SK-N-SH treated with all-trans-retinoic acid at 6 μM for 48 hours (cell line): ENCODE results near the gene MYOM1.

Source experiments
- ATAC-seq: fragments of 200-7000 bp; cut with Tn5 transposase; 3 replicates; pipeline ENCODE4 v1.9.1; 2020; ENCODE audit warnings: mild to moderate bottlenecking, moderate library complexity
- ARNTL ChIP-seq: fragments of 450-650 bp; formaldehyde crosslinking; IDR thresholded peaks from 2 replicates; pipeline ENCODE4 v1.5.0; 2020; ENCODE audit warnings: low read depth, mild to moderate bottlenecking, moderate library complexity, borderline replicate concordance
- CSDC2 ChIP-seq: fragments of 250-450 bp; sonication (Bioruptor Pico); IDR thresholded peaks from 2 replicates; pipeline ENCODE4 v1.5.0; 2020; ENCODE audit warnings: mild to moderate bottlenecking, moderate library complexity
- ESRRG ChIP-seq: fragments of 250-450 bp; sonication (Bioruptor Pico); IDR thresholded peaks from 2 replicates; pipeline ENCODE4 v1.6.1; 2021; ENCODE audit warnings: mild to moderate bottlenecking
- GLIS3 ChIP-seq: fragments of 250-450 bp; sonication (Bioruptor Pico); IDR thresholded peaks from 2 replicates; pipeline ENCODE4 v1.5.0; 2020; ENCODE audit warnings: mild to moderate bottlenecking, moderate library complexity
- ISL1 ChIP-seq: fragments of 250-450 bp; sonication (Bioruptor Pico); IDR thresholded peaks from 2 replicates; pipeline ENCODE4 v2.1.2; 2022; ENCODE audit warnings: mild to moderate bottlenecking, moderate library complexity
- OSR1 ChIP-seq: fragments of 250-450 bp; sonication (Bioruptor Pico); IDR thresholded peaks from 2 replicates; pipeline ENCODE4 v1.8.0; 2022; ENCODE audit warnings: moderate library complexity, mild to moderate bottlenecking, inconsistent platforms
- PPARA ChIP-seq: fragments of 250-450 bp; sonication (Bioruptor Pico); IDR thresholded peaks from 2 replicates; pipeline ENCODE4 v1.5.0; 2020; ENCODE audit warnings: mild to moderate bottlenecking, borderline replicate concordance
- SNAI2 ChIP-seq: fragments of 250-450 bp; sonication (Bioruptor Pico); IDR thresholded peaks from 2 replicates; pipeline ENCODE4 v1.5.0; 2020; ENCODE audit warnings: mild to moderate bottlenecking, moderate library complexity
- TCF4 ChIP-seq: fragments of 250-450 bp; sonication (Bioruptor Pico); IDR thresholded peaks from 2 replicates; pipeline ENCODE4 v1.8.0; 2021; ENCODE audit warnings: mild to moderate bottlenecking, moderate library complexity, borderline replicate concordance
- TOX ChIP-seq: fragments of 250-450 bp; sonication (Bioruptor Pico); IDR thresholded peaks from 2 replicates; pipeline ENCODE4 v1.8.0; 2021; ENCODE audit warnings: mild to moderate bottlenecking, moderate library complexity, borderline replicate concordance
- ZC3H10 ChIP-seq: fragments of 250-450 bp; sonication (Bioruptor Pico); IDR thresholded peaks from 2 replicates; pipeline ENCODE4 v1.5.1; 2021; ENCODE audit warnings: mild to moderate bottlenecking, moderate library complexity
- ZFP30 ChIP-seq: fragments of 450-650 bp; formaldehyde crosslinking; IDR thresholded peaks from 2 replicates; pipeline ENCODE4 v1.5.0; 2022; ENCODE audit warnings: mild to moderate bottlenecking, moderate library complexity
- ZNF565 ChIP-seq: fragments of 450-650 bp; formaldehyde crosslinking; conservative IDR thresholded peaks from 2 replicates; pipeline ENCODE4 v1.5.0; 2020; ENCODE audit warnings: low read depth, mild to moderate bottlenecking, moderate library complexity
- ZNF70 ChIP-seq: fragments of 450-650 bp; formaldehyde crosslinking; IDR thresholded peaks from 2 replicates; pipeline ENCODE4 v1.5.0; 2020; ENCODE audit warnings: mild to moderate bottlenecking, moderate library complexity
- ZNF8 ChIP-seq: fragments of 450-650 bp; formaldehyde crosslinking; IDR thresholded peaks from 2 replicates; pipeline ENCODE4 v1.5.0; 2020; ENCODE audit warnings: mild to moderate bottlenecking, moderate library complexity
- TF ChIP-seq, protein P1 (sequence below): fragments of 250-450 bp; sonication (Bioruptor Pico); IDR thresholded peaks from 2 replicates; pipeline ENCODE4 v1.8.0; 2020; ENCODE audit warnings: mild to moderate bottlenecking, moderate library complexity, borderline replicate concordance
- TF ChIP-seq, protein P2 (sequence below): fragments of 250-450 bp; sonication (Bioruptor Pico); IDR thresholded peaks from 2 replicates; pipeline ENCODE4 v1.5.1; 2021; ENCODE audit warnings: mild to moderate bottlenecking, moderate library complexity
- TF ChIP-seq, protein P3 (sequence below): fragments of 250-450 bp; sonication (Bioruptor Pico); IDR thresholded peaks from 2 replicates; pipeline ENCODE4 v1.5.0; 2020; ENCODE audit warnings: mild to moderate bottlenecking, moderate library complexity
- TF ChIP-seq, protein P4 (sequence below): fragments of 250-450 bp; sonication (Bioruptor Pico); IDR thresholded peaks from 2 replicates; pipeline ENCODE4 v1.5.1; 2020; ENCODE audit warnings: low read depth, mild to moderate bottlenecking, moderate library complexity

The MYOM1 gene

DNA sequence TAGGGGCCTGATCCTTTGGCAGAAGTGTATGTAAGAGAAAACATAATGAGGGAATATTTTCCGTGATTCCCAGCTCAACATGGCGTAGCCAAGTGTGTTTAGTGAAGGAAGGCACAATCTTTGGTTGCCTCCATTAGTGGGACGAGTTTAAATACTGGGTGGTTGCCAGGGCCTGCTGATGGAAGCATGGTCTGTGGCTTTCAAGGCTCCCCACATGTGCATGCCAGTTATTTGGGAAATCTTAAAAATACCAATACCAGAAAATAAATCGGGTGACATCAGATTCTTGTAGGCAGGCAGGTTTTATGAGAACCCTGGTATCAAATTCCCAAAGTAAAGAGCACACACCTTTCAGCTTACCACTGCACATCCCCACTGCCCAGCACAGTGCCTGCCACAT lies 35.0 kb upstream of the MYOM1 start:
- TF ChIP-seq, protein P1, sequence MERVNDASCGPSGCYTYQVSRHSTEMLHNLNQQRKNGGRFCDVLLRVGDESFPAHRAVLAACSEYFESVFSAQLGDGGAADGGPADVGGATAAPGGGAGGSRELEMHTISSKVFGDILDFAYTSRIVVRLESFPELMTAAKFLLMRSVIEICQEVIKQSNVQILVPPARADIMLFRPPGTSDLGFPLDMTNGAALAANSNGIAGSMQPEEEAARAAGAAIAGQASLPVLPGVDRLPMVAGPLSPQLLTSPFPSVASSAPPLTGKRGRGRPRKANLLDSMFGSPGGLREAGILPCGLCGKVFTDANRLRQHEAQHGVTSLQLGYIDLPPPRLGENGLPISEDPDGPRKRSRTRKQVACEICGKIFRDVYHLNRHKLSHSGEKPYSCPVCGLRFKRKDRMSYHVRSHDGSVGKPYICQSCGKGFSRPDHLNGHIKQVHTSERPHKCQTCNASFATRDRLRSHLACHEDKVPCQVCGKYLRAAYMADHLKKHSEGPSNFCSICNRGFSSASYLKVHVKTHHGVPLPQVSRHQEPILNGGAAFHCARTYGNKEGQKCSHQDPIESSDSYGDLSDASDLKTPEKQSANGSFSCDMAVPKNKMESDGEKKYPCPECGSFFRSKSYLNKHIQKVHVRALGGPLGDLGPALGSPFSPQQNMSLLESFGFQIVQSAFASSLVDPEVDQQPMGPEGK (CRISPR knock-in tag): no peak
- TF ChIP-seq ZNF70 (CRISPR knock-in tag) (no peak), ZNF8 (CRISPR knock-in tag) (no peak)
- no peak for ATAC-seq

DNA sequence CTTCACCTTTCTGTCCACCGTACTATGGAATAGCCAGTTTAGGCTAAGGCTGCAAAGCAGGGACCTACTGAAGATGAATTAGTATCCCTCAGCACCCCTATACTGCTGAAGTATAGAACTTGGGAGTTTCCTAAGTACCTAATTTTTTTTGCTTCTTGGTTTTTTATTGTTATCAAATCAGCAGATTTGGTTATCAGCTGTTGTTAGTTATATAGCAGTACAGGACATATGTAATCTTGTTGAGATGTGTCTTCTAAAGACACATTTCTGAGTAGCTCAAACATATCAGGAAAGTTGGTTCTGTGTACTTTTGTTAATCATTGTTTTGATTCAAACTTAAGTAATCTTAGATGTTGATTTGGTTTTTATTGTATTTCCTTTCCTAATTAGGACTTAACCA lies 33.1 kb upstream of the MYOM1 start:
- no peak for ATAC-seq
- TF ChIP-seq OSR1 (CRISPR knock-in tag) (no peak), PPARA (CRISPR knock-in tag) (no peak), ZNF8 (CRISPR knock-in tag) (no peak), GLIS3 (CRISPR knock-in tag) (no peak), ZFP30 (no peak)
- TF ChIP-seq, protein P2, sequence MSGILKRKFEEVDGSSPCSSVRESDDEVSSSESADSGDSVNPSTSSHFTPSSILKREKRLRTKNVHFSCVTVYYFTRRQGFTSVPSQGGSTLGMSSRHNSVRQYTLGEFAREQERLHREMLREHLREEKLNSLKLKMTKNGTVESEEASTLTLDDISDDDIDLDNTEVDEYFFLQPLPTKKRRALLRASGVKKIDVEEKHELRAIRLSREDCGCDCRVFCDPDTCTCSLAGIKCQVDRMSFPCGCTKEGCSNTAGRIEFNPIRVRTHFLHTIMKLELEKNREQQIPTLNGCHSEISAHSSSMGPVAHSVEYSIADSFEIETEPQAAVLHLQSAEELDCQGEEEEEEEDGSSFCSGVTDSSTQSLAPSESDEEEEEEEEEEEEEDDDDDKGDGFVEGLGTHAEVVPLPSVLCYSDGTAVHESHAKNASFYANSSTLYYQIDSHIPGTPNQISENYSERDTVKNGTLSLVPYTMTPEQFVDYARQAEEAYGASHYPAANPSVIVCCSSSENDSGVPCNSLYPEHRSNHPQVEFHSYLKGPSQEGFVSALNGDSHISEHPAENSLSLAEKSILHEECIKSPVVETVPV (CRISPR knock-in tag): no peak

DNA sequence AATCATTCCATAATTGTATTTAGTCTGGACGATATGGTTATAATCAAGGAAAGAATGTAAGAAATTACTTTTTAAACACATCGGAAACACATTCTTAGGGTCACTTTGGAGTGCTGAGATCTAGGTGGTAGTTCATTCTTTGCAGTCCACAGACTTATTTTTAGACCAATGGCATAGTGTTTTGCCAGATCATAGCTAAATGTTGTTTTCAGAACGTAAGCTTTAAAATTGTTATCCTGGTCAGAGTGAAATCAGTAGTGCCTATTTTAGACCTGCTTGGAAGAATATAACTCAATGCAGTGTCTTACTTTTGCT lies 32.2 kb upstream of the MYOM1 start:
- peak; percentile 2; the same call in 2 of the 3 replicates for ATAC-seq
- no peak for TF ChIP-seq TOX (CRISPR knock-in tag)
- no peak for TF ChIP-seq TCF4 (CRISPR knock-in tag)
- TF ChIP-seq, protein P3, sequence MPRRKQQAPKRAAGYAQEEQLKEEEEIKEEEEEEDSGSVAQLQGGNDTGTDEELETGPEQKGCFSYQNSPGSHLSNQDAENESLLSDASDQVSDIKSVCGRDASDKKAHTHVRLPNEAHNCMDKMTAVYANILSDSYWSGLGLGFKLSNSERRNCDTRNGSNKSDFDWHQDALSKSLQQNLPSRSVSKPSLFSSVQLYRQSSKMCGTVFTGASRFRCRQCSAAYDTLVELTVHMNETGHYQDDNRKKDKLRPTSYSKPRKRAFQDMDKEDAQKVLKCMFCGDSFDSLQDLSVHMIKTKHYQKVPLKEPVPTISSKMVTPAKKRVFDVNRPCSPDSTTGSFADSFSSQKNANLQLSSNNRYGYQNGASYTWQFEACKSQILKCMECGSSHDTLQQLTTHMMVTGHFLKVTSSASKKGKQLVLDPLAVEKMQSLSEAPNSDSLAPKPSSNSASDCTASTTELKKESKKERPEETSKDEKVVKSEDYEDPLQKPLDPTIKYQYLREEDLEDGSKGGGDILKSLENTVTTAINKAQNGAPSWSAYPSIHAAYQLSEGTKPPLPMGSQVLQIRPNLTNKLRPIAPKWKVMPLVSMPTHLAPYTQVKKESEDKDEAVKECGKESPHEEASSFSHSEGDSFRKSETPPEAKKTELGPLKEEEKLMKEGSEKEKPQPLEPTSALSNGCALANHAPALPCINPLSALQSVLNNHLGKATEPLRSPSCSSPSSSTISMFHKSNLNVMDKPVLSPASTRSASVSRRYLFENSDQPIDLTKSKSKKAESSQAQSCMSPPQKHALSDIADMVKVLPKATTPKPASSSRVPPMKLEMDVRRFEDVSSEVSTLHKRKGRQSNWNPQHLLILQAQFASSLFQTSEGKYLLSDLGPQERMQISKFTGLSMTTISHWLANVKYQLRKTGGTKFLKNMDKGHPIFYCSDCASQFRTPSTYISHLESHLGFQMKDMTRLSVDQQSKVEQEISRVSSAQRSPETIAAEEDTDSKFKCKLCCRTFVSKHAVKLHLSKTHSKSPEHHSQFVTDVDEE: no peak
- no peak for TF ChIP-seq ARNTL (CRISPR knock-in tag)
- TF ChIP-seq, protein P4, sequence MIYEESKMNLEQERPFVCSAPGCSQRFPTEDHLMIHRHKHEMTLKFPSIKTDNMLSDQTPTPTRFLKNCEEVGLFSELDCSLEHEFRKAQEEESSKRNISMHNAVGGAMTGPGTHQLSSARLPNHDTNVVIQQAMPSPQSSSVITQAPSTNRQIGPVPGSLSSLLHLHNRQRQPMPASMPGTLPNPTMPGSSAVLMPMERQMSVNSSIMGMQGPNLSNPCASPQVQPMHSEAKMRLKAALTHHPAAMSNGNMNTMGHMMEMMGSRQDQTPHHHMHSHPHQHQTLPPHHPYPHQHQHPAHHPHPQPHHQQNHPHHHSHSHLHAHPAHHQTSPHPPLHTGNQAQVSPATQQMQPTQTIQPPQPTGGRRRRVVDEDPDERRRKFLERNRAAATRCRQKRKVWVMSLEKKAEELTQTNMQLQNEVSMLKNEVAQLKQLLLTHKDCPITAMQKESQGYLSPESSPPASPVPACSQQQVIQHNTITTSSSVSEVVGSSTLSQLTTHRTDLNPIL (CRISPR knock-in tag): 0 out of 2 replicates have a peak, but pooled peaks have one; percentile 11
- no peak for TF ChIP-seq SNAI2
- TF ChIP-seq PPARA (CRISPR knock-in tag): no peak
- no peak for TF ChIP-seq ZNF70 (CRISPR knock-in tag)
- TF ChIP-seq CSDC2 (CRISPR knock-in tag): no peak
- TF ChIP-seq, protein P1 (CRISPR knock-in tag): no peak
- TF ChIP-seq ESRRG (CRISPR knock-in tag): no peak
- TF ChIP-seq, protein P2 (CRISPR knock-in tag): peak; percentile 59; the same call in 1 of the 2 replicates
- no peak for TF ChIP-seq ZNF565 (CRISPR knock-in tag)
- peak; percentile 78 for TF ChIP-seq ISL1 (CRISPR knock-in tag)
- no peak for TF ChIP-seq ZC3H10 (CRISPR knock-in tag)
